Urothelium cell line (cell line): ENCODE measurements around the gene PET117.
"Not testable (repeated sequence)": the region's sequence is repeated elsewhere in the genome, so short reads cannot be mapped to it uniquely, and the experiment has no call there.

ENCODE experiments used
- DNase-seq: peaks from one replicate; pipeline ENCODE4 v3.0.0; 2011; ENCODE audit warnings: low spot score, mixed read lengths
- FAIRE-seq: peaks from 2 replicates; lab custom pipeline; 2011; peaks lifted over from hg19 to GRCh38; lab: Jason Lieb, UNC

The PET117 gene

DNA sequence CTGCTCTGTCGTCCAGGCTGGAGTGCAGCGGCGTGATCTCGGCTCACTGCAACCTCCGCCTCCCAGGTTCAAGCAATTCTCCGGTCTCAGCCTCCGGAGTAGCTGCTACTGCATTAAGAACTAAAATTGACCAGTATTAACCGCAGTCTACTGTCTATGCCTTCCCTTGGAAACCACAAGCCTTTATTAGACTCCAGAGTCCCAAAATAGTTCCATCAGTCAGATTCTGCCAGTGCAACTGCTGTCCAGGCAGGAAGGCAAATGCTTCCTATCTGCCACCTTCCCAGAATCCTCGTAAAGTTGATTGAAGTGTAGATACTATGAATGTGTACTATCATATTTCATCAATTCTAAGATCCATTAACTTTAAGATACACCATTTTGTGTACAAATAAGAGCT lies 16.7 kb downstream of the PET117 start:
- no peak for DNase-seq
- FAIRE-seq = no peak

DNA sequence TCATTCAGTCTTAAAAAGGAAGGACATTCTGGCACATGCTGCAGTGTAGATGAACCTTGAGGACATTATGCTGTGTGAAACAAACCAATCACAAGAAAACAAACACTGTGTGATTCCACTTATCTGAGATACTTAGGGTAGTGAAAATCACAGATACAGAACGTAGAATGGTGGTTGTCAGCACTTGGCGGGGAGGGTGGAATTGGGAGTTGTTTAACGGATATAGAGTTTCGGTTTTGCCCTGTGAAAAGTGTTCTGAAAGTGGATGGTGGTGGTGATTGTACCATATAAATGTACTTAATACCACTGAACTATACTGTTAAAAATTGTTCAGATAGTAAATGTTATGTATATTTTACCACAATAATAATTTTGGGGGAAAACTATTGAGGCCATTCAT lies 18.4 kb downstream of the PET117 start:
- DNase-seq (no peak), FAIRE-seq (peak; percentile 23)

DNA sequence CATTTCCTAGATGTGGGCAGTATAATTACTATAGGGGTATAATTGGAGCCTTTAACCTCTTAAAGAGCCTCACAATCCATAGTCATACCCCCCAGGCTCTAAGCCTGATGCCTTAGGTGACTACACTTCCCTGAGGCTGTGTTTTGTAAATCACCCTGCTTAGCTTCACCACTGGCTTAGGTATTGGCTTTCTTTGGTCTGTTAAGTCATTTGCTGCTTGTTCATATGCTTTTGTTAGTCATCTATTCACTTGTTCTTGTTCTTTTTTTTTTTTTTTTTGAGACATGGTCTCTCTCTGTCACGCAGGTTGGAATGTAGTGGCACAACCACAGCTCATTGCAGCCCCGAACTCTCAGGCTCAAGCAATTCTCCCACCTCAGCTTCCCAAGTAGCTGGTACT lies 26.7 kb downstream of the PET117 start:
- no peak for FAIRE-seq
- no peak for DNase-seq

DNA sequence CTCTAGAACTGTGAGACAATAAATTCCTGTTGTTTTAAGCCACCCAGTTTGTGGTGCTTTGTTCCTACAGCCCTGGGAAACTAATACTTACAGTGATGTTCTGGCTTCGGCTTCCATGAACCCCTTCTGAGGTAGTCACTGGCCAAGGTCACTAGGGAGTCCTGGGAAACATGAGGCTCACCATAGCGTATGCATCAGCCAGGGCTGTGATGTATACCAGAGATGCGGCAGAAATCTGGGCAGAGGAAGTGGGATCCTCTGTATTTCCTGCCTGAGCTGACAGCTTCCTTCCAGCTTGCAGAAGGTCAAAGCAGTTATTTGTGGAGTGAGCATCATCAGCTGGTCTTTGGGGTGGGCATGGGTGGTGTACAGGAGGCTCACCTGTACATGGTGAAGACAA lies 27.9 kb downstream of the PET117 start:
- no peak for FAIRE-seq
- no peak for DNase-seq

DNA sequence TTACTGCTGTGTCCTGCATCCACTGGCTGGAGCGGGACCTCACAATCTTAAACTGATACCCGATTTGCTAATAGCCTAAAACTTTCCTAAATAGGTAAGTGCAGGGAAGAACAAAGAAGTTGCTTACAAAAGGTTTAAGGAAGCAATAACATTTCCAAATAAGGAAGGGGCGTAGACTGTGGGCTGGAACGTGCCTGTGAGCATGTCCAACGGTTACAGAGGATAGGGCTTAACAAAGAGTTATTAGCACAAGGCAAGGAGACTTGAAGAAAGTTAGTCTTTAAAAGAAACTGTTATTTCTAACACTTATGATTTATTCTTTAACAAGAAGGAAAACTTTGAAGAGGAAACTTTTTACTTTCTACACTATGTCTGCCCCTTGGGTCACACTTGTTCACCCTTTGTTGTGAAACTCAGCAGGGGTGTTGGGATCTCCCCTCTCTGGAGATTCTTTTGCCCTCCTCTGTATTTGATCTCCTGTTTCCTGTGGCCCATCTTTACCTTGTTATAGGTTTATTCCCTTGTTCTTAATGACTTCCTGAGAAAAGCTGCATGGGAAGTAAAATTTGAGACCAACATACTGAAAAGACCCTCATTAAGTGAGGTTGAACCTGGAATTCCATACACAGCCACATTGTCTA lies 28.7 kb downstream of the PET117 start:
- DNase-seq (no peak), FAIRE-seq (no peak)

DNA sequence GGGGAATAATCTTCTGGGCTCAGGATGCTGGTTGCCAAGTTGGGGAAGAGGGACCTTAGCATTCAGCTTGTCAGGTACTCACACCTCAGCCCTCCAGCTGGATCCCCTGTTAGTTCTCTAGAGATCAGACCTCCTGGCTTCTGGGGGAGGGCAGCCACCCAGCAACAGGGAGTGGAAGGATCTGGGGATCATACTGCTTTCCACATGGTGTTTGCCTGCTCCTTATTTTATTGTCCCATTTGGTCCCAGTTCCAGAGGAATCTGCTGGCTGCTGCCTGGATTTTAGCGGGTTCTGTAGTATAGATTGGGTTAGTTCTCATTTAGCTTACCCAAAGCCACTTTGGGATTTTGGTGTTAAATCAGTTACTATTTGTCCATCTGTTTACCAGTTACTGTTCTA lies 29.3 kb downstream of the PET117 start:
- DNase-seq (no peak), FAIRE-seq (no peak)

DNA sequence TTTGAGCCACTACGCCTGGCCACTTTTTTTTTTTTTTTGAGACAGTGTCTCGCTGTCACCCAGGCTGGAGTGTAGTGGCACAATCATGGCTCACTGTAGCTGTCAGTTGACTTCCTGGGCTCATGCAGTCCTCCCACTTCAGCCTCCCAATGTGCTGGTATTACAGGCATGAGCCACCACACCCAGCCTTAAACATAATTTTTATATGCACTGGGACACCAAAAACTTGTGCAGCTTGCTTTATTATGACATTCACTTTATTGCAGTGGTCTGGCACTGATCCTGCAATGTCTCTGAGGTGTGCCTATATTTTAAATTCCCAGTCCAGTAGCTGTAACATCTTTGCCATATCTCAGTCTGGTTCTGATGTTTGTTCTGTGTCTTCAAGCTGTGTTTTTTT lies 34.7 kb downstream of the PET117 start:
- DNase-seq (no peak), FAIRE-seq (peak; percentile 23)

DNA sequence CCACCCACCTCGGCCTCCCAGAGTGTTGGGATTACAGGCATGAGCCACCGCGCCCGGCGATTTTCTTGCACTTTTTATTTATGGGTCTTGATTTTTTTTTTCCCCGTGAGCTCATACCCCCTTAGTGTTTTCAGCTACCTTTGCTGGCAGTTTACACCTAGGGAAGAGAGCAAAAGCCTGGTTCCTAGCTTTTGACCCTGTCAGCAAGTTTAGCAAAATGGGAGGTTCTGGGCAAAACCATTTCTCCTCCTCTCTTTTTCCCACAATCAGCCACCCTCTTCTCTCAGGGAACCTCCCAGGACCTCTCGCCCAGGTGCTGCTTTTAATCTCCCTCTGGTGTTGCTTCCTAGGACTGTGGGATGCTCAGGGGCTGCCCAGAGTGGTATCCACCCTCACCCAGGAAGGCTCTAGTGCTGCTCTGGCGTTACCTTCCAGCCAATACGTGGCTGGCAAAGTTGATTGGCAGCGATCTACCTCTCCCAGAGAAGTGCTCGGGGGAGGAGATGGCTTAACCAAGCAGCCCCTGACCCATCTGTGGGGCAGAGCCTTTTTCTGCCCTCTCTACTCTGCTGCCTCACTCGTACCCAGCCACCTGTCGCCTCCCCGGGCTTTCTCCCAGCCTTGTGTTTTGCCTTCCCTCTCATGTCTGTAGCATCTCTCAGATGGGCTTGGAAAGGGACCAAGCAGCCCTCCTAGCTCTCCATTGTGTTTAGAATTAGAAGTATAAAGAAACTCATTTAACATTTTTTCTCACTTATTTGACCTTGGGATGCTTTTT lies 37.4 kb downstream of the PET117 start:
- no peak for FAIRE-seq
- no peak for DNase-seq

DNA sequence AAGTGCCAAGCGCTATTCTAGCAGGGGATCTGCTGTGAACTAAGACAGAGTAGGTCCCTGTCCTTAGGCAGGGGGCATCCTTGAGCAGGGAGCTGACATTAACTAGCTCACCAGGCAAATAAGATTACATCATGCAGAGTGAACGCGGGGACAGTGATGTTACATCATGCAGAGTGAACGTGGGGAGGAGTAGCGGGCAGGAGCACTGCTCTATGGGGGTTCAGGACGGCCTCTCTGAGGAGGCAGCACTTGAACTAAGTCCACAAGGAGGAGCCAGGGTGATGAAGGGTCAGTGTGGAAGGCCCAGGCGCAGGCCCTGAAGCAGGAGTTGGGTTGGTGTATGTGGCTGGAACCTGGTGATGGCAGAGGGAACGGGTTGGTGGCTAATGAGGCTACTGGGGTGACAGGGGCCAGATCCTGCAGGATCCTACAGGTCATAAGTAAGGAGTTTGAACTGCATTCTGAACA lies 38.7 kb downstream of the PET117 start:
- FAIRE-seq (no peak), DNase-seq (no peak)

DNA sequence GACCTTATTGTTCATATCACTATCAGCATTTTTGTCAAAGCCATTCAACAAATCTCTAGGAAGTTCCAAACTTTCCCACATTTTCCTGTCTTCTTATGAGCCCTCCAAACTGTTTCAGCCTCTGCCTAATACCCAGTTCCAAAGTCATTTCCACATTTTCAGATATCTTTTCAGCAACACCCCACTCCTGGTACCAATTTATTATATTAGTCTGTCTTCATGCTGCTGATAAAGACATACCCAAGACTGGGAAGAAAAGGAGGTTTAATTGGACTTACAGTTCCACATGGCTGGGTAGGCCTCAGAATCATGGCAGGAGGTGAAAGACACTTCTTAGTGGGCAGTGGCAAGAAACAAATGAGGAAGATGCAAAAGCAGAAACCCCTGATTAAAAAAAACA lies 42.7 kb downstream of the PET117 start:
- FAIRE-seq, DNase-seq: not testable (repeated sequence)

DNA sequence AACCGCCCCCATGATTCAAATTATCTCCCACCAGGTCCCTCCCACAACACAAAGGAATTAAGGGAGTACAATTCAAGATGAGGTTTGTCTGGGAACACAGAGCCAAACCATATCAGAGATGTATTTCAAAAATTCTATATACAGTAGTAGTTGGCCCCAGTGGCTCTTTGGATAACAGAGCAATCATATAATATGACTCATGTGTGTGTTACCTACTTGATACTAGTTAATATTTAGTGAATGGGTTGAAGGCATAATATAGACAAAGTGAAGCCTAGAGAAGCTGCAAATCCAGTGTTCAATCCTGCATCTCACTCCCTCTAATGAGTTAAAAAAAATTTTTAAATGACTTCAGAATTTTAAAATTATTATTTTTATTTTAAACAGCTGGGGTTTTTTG lies 43.2 kb downstream of the PET117 start:
- DNase-seq (no peak), FAIRE-seq (no peak)

DNA sequence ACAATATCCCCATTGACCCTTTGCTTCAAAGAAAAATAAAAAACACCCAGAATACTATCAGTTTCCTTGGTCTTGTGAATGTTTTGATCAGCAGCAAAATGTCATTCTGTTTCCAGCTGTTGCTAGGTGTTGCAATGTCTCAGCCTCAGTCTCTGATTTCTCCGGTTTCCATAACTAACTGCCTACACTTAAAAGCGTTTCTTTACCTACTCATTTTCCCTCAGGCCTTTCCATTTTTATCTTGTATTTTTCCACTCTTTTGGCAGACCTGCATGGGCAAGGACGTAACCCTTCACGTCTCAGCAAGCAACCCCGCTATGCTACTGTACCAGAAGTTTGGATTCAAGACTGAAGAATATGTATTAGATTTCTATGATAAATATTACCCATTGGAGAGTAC lies 49.4 kb downstream of the PET117 start:
- FAIRE-seq (no peak), DNase-seq (no peak)

DNA sequence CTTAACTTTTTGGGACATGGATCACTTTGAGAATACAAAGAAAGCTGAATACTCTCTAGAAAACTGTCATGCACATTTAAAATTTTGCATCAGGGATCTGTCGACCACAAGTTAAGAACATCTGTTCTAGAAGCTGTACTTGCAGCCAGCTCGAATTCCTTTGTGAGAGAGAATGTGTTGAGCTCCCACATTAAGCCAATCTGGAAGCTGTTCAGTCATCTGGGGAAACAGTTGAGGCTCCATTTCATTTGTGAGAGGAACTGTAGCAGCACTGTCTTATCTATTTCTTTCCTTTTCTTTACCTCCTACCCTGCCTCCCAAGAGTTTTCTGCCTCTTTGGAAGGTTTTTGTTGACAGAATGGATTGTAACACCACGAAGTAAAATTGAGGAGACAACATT lies 50.8 kb downstream of the PET117 start:
- FAIRE-seq (no peak), DNase-seq (no peak)

DNA sequence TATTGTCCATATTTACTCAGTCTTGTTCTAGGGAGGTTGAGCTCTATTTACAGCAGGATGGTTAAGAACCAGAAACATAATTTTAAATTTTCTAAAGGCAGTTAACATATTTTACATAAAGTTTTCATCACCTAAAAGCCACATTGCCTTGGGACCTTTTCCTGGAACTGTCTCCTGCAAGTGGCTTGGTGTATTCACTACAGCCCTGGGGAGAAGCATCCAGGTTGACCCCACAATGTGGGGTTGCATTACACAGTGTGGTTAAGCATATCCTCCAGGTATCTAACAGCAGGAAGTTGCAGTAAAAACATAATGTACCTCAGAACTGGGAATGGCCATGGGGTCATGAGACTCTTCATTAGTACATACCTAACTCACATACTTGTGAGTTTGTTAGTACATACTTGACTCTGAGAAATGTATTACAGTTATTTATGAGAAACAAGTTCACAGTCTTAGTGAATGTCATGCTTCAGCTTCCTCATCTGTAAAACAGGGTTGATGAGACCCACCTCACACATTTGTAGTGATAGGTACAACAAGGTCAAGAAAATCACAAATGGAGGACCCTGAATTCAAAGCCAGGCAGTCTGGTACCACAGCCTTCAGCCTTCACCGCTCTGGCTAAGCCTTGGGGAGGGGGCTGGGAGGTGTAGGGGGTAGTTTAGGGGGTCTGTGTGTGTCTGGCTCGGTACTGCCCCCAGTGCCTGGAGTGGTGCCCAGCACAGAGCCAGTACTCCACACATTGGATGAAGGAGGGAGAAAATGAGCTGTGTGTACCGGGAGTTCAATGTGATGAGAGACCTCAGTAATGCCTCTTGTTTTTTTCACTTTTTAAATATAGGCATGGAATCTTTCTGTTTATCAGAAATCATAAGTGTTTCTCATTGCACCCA lies 52.9 kb downstream of the PET117 start:
- no peak for DNase-seq
- no peak for FAIRE-seq

DNA sequence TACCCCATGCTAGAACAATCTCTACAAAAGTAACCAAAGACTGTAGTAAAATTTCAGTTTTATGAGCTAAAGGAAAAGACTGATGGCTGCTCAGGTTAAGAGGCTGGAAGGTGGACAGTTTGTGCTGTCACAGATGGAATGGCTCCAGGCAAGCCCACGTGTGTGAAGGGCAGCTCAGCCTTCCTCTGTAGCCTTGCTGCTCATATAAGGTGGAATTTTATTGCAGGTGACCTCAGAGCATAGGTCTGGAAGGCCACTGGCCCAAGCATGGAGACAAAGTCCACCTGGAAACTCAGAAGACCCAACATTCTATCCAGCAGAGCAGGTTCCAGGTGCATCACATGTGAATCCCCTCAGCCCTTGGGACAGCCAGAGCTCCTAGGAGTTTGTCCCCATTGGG lies 53.6 kb downstream of the PET117 start:
- FAIRE-seq (no peak), DNase-seq (no peak)
